HEK293 (cell line): ENCODE data around the gene GLT8D2.
A peak's percentile ranks its signal among the peaks of the same experiment; 100 is the strongest.

Experiments
- ELK4 ChIP-seq: IDR thresholded peaks from 2 replicates; pipeline ENCODE4 v1.6.1; 2011; ENCODE audit warnings: mild to moderate bottlenecking, low read depth, low read length, borderline replicate concordance
- HOXA7 ChIP-seq: sonication (generic); formaldehyde crosslinking; IDR thresholded peaks from 2 replicates; pipeline ENCODE4 v1.8.1; 2022; ENCODE audit warnings: missing genetic modification reagents, borderline replicate concordance
- PRDM10 ChIP-seq: fragments of 450-650 bp; formaldehyde crosslinking; IDR thresholded peaks from 2 replicates; pipeline ENCODE4 v1.5.1; 2016; ENCODE audit warnings: missing biosample characterization, missing genetic modification characterization
- SETDB1 ChIP-seq: IDR thresholded peaks from one replicate; pipeline ENCODE4 v1.6.1; 2017; ENCODE audit warnings: mild to moderate bottlenecking, low read length, moderate library complexity, mixed read lengths; ENCODE audit not compliant: insufficient read length
- TRIM28 ChIP-seq: IDR thresholded peaks from 2 replicates; pipeline ENCODE4 v1.6.1; 2011; ENCODE audit warnings: low read length, control low read depth, borderline replicate concordance
- WT1 ChIP-seq: fragments of 450-650 bp; formaldehyde crosslinking; IDR thresholded peaks from 2 replicates; pipeline ENCODE4 v1.5.1; 2016; ENCODE audit warnings: missing biosample characterization, missing genetic modification characterization
- ZBTB11 ChIP-seq: fragments of 450-650 bp; formaldehyde crosslinking; conservative IDR thresholded peaks from 2 replicates; pipeline ENCODE4 v1.5.1; 2016; ENCODE audit warnings: low read depth, missing biosample characterization, missing genetic modification characterization
- ZBTB6 ChIP-seq: fragments of 450-650 bp; formaldehyde crosslinking; IDR thresholded peaks from 2 replicates; pipeline ENCODE4 v1.5.1; 2017; ENCODE audit warnings: missing biosample characterization, missing genetic modification characterization
- ZEB2 ChIP-seq: fragments of 450-650 bp; formaldehyde crosslinking; IDR thresholded peaks from 2 replicates; pipeline ENCODE4 v1.5.1; 2016; ENCODE audit warnings: missing biosample characterization, missing genetic modification characterization
- ZFP69B ChIP-seq: fragments of 450-650 bp; formaldehyde crosslinking; IDR thresholded peaks from 2 replicates; pipeline ENCODE4 v1.5.1; 2016; ENCODE audit warnings: missing biosample characterization, missing genetic modification characterization
- ZNF121 ChIP-seq: fragments of 450-650 bp; formaldehyde crosslinking; IDR thresholded peaks from 2 replicates; pipeline ENCODE4 v1.5.1; 2016; ENCODE audit warnings: missing biosample characterization, missing genetic modification characterization
- ZNF184 ChIP-seq: fragments of 450-650 bp; IDR thresholded peaks from 2 replicates; pipeline ENCODE4 v1.5.1; 2018; ENCODE audit warnings: missing biosample characterization, mild to moderate bottlenecking, missing genetic modification characterization
- ZNF23 ChIP-seq: fragments of 450-650 bp; formaldehyde crosslinking; IDR thresholded peaks from 2 replicates; pipeline ENCODE4 v1.5.1; 2016; ENCODE audit warnings: missing biosample characterization, missing genetic modification characterization, borderline replicate concordance
- ZNF335 ChIP-seq: fragments of 450-650 bp; formaldehyde crosslinking; conservative IDR thresholded peaks from 2 replicates; pipeline ENCODE4 v1.5.1; 2016; ENCODE audit warnings: missing biosample characterization, missing genetic modification characterization
- ZNF366 ChIP-seq: fragments of 450-650 bp; formaldehyde crosslinking; conservative IDR thresholded peaks from 2 replicates; pipeline ENCODE4 v1.5.1; 2016; ENCODE audit warnings: missing biosample characterization, missing genetic modification characterization
- ZNF37A ChIP-seq: fragments of 450-650 bp; IDR thresholded peaks from 2 replicates; pipeline ENCODE4 v1.5.1; 2018; ENCODE audit warnings: missing biosample characterization, missing genetic modification characterization
- ZNF416 ChIP-seq: fragments of 450-650 bp; formaldehyde crosslinking; IDR thresholded peaks from 2 replicates; pipeline ENCODE4 v1.5.1; 2016; ENCODE audit warnings: missing biosample characterization, missing genetic modification characterization
- ZNF423 ChIP-seq: fragments of 450-650 bp; formaldehyde crosslinking; IDR thresholded peaks from 2 replicates; pipeline ENCODE4 v1.5.1; 2016; ENCODE audit warnings: missing biosample characterization, missing genetic modification characterization
- ZNF624 ChIP-seq: fragments of 450-650 bp; formaldehyde crosslinking; IDR thresholded peaks from 2 replicates; pipeline ENCODE4 v1.5.1; 2017; ENCODE audit warnings: missing biosample characterization, missing genetic modification characterization
- ZNF629 ChIP-seq: fragments of 450-650 bp; formaldehyde crosslinking; IDR thresholded peaks from 2 replicates; pipeline ENCODE4 v1.5.1; 2017; ENCODE audit warnings: missing biosample characterization, missing genetic modification characterization
- ZNF658 ChIP-seq: fragments of 450-650 bp; formaldehyde crosslinking; IDR thresholded peaks from 2 replicates; pipeline ENCODE4; 2016; ENCODE audit warnings: missing biosample characterization, missing genetic modification characterization
- ZNF707 ChIP-seq: fragments of 450-650 bp; formaldehyde crosslinking; IDR thresholded peaks from 2 replicates; pipeline ENCODE4 v1.5.1; 2016; ENCODE audit warnings: missing biosample characterization, missing genetic modification characterization
- ZNF76 ChIP-seq: fragments of 450-650 bp; formaldehyde crosslinking; IDR thresholded peaks from 2 replicates; pipeline ENCODE4; 2016; ENCODE audit warnings: low read depth, missing biosample characterization, missing genetic modification characterization, borderline replicate concordance
- ZNF792 ChIP-seq: fragments of 450-650 bp; formaldehyde crosslinking; IDR thresholded peaks from 2 replicates; pipeline ENCODE4 v1.5.1; 2016; ENCODE audit warnings: missing biosample characterization, missing genetic modification characterization
- ZSCAN23 ChIP-seq: fragments of 450-650 bp; formaldehyde crosslinking; IDR thresholded peaks from 2 replicates; pipeline ENCODE4 v1.5.1; 2016; ENCODE audit warnings: missing biosample characterization, missing genetic modification characterization
- ZSCAN5A ChIP-seq: fragments of 450-650 bp; formaldehyde crosslinking; IDR thresholded peaks from 2 replicates; pipeline ENCODE4 v1.5.1; 2016; ENCODE audit warnings: missing biosample characterization, missing genetic modification characterization
- TF ChIP-seq, protein P1 (sequence below): fragments of 450-650 bp; formaldehyde crosslinking; IDR thresholded peaks from 2 replicates; pipeline ENCODE4 v1.5.1; 2016; ENCODE audit warnings: missing biosample characterization, missing genetic modification characterization

The GLT8D2 gene

DNA sequence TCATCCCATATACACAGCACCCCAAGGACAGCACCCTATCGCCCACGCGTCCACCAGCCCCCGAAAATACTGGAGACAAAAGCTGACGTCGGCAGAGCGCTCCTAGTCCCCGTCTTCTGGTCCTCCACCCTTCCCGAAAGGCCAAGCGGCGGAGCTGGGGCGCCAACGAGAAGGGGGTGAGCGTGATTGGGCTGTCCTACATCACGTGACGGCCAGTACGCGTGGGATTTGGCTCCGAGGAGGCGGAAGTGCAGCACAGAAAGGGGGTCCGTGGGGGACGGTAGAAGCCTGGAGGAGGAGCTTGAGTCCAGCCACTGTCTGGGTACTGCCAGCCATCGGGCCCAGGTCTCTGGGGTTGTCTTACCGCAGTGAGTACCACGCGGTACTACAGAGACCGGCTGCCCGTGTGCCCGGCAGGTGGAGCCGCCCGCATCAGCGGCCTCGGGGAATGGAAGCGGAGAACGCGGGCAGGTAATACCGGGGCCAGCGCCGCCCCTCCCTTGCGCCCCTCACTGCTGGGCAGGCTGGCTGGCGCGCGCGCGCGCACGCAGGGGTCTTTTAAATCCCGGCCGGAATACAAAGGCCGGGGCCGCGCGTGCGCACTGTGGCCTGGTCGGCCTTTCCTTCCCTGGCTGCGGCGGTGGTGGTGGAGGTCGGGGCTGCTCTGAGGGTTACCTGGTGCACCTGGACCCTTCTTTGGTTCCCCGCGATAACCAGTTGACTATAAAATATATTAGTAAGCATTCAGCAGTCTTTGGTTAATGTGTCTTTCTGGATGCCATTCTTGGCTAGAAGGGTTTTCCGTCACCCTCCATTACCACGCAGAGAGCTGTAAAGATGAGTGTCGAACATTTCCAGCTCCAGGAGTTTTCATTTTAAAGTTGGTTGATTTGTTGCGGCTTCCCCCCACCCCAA is 84.1 kb downstream of the GLT8D2 start, which contains the start of gene TDG (continued):
- TF ChIP-seq ELK4: no peak
- peak; percentile 99 for TF ChIP-seq ZBTB11 (tag by site-specific recombination)
- no peak for TF ChIP-seq ZNF184 (tag by site-specific recombination)
- TF ChIP-seq SETDB1: no peak
- peak; percentile 85 for TF ChIP-seq PRDM10 (tag by site-specific recombination)
- no peak for TF ChIP-seq ZNF792 (tag by site-specific recombination)
- no peak for TF ChIP-seq ZNF37A (tag by site-specific recombination)
- TF ChIP-seq ZSCAN23 (tag by site-specific recombination): peak; percentile 32; the same call in 1 of the 2 replicates
- peak; percentile 94 for TF ChIP-seq ZNF76
- no peak for TF ChIP-seq ZNF423
- no peak for TF ChIP-seq ZNF707 (tag by site-specific recombination)
- no peak for TF ChIP-seq ZNF416 (tag by site-specific recombination)
- peak; percentile 74 for TF ChIP-seq ZNF629 (tag by site-specific recombination)
- no peak for TF ChIP-seq ZNF658 (tag by site-specific recombination)
- no peak; the same call in 1 of the 2 replicates for TF ChIP-seq WT1
- peak; percentile 87 for TF ChIP-seq ZEB2 (tag by site-specific recombination)
- TF ChIP-seq ZNF121 (tag by site-specific recombination): no peak
- TF ChIP-seq ZSCAN5A (tag by site-specific recombination): 0 out of 2 replicates have a peak, but pooled peaks have one; percentile 61
- TF ChIP-seq ZNF624: no peak
- TF ChIP-seq ZNF366 (tag by site-specific recombination): no peak
- no peak for TF ChIP-seq HOXA7 (CRISPR knock-in tag)
- no peak for TF ChIP-seq ZNF23 (tag by site-specific recombination)
- peak; percentile 96 for TF ChIP-seq ZNF335
- TF ChIP-seq, protein P1, sequence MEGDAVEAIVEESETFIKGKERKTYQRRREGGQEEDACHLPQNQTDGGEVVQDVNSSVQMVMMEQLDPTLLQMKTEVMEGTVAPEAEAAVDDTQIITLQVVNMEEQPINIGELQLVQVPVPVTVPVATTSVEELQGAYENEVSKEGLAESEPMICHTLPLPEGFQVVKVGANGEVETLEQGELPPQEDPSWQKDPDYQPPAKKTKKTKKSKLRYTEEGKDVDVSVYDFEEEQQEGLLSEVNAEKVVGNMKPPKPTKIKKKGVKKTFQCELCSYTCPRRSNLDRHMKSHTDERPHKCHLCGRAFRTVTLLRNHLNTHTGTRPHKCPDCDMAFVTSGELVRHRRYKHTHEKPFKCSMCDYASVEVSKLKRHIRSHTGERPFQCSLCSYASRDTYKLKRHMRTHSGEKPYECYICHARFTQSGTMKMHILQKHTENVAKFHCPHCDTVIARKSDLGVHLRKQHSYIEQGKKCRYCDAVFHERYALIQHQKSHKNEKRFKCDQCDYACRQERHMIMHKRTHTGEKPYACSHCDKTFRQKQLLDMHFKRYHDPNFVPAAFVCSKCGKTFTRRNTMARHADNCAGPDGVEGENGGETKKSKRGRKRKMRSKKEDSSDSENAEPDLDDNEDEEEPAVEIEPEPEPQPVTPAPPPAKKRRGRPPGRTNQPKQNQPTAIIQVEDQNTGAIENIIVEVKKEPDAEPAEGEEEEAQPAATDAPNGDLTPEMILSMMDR (tag by site-specific recombination): peak; percentile 95
- TF ChIP-seq ZBTB6: no peak; the same call in 1 of the 2 replicates
- no peak for TF ChIP-seq TRIM28
- peak; percentile 31; the same call in 1 of the 2 replicates for TF ChIP-seq ZFP69B (tag by site-specific recombination)
